Fibroblast of pulmonary artery (primary cell): ENCODE data around the gene SH3TC1.

ENCODE experiments used
- DNase-seq: peaks from one replicate; pipeline ENCODE4 v3.0.0-alpha.2; 2010; ENCODE audit warnings: low read depth
- H3K4me3 ChIP-seq: replicated peaks from 2 replicates; pipeline ENCODE4 v1.5.1; 2011; ENCODE audit warnings: low read depth, mild to moderate bottlenecking, control low read depth, low read length, moderate library complexity
- CTCF ChIP-seq: IDR thresholded peaks from 2 replicates; pipeline ENCODE4 v1.5.1; 2011; ENCODE audit warnings: mild to moderate bottlenecking, control low read depth, low read length, inconsistent platforms; ENCODE audit errors: missing control alignments

The SH3TC1 gene

GRCh38 chr4:8250637-8251036 lies 51.5 kb downstream of the SH3TC1 start:
- TF ChIP-seq CTCF = no peak
- no peak overlapping the region for H3K4me3 ChIP-seq
- DNase-seq = no peak

- TF ChIP-seq CTCF = no peak
- DNase-seq = no peak
- no peak overlapping the region for H3K4me3 ChIP-seq
These were observed 52.2 kb downstream of the SH3TC1 start for GRCh38 chr4:8251110-8251883.

GRCh38 chr4:8252301-8253173 lies 53.4 kb downstream of the SH3TC1 start:
- no peak for TF ChIP-seq CTCF
- H3K4me3 ChIP-seq = no peak overlapping the region
- peak; percentile 65 for DNase-seq

- TF ChIP-seq CTCF = no peak
- H3K4me3 ChIP-seq = no peak overlapping the region
- no peak for DNase-seq
These were observed 55.0 kb downstream of the SH3TC1 start for GRCh38 chr4:8254076-8254475.

GRCh38 chr4:8255698-8256441 lies 56.8 kb downstream of the SH3TC1 start:
- no peak for TF ChIP-seq CTCF
- no peak overlapping the region for H3K4me3 ChIP-seq
- no peak for DNase-seq

GRCh38 chr4:8257854-8258253 lies 58.8 kb downstream of the SH3TC1 start:
- TF ChIP-seq CTCF = no peak
- DNase-seq = no peak
- H3K4me3 ChIP-seq = no peak overlapping the region
